ENCODE measurements around the gene BSN.
A peak's percentile ranks its signal among the peaks of the same experiment; 100 is the strongest.
"Not testable (repeated sequence)": the region's sequence is repeated elsewhere in the genome, so short reads cannot be mapped to it uniquely, and the experiment has no call there.

Gene BSN

DNA sequence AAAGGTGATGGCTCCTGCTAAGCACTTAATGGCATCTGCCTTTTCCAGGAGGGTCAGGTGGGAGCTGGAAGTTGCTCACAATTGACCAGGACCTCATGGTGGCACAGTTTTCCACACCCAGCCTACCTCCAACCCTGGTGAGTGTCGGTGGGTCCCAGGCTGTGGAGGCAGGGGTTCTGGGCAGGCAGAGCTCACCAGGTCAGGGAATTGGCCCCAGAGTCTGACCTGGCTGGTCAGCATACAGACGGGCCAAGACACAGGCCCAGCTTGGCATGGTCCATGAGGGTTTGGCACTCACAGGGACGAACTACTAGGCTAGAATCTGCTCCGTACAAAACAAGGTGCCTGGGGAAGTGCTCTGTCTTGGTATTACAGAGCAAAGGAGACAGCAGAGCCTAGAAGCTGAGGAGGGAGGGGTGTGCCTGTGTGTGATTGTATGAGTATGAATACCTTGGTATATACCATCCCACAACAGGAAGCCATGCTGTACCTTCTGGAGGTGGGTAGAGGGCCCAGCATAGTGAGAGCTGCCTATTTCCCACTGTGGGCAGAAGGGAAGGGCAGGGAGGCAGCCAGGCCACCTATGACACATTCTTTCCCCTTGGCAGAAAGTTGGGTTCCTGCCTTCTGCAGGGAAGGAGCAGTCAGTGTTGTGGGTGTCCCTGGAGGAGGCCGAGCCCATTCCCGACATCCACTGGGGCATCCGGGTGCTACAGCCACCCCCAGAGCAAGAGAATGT, 126.4 kb downstream of the BSN start:
- Mint-ChIP-seq H3K4me1 (no peaks in the 10 kb centered on the region), H3K9me3 (no peaks in the 10 kb centered on the region), H3K27me3 (ENCODE audit: low read depth) (peaks cover 4% of the 10 kb centered on the region), H3K4me3 (no peak overlapping the region), H3K36me3 (ENCODE audit: low read depth) (peaks cover 20% of the 10 kb centered on the region), H3K27ac (no peak overlapping the region)
- no peak for TF ChIP-seq CTCF (IDR thresholded peaks at IDR 0.05; ENCODE audit: unreplicated experiment in 3 of 3)

GRCh38 chr3:49681232-49681522, 126.9 kb downstream of the BSN start:
- Mint-ChIP-seq H3K27me3 (ENCODE audit: low read depth) (peaks cover 4% of the 10 kb centered on the region), H3K4me1 (no peaks in the 10 kb centered on the region), H3K36me3 (ENCODE audit: low read depth) (peaks cover 15% of the 10 kb centered on the region), H3K4me3 (no peak overlapping the region), H3K27ac (no peak overlapping the region), H3K9me3 (no peaks in the 10 kb centered on the region)
- TF ChIP-seq CTCF (IDR thresholded peaks at IDR 0.05; ENCODE audit: unreplicated experiment in 3 of 3): no peak

GRCh38 chr3:49681543-49681942, 127.3 kb downstream of the BSN start:
- Mint-ChIP-seq H3K4me1 (no peaks in the 10 kb centered on the region), H3K9me3 (no peaks in the 10 kb centered on the region), H3K36me3 (ENCODE audit: low read depth) (peaks cover 14% of the 10 kb centered on the region), H3K4me3 (no peak overlapping the region), H3K27ac (no peak overlapping the region), H3K27me3 (ENCODE audit: low read depth) (peaks cover 4% of the 10 kb centered on the region)
- TF ChIP-seq CTCF (IDR thresholded peaks at IDR 0.05; ENCODE audit: unreplicated experiment in 3 of 3): no peak

DNA sequence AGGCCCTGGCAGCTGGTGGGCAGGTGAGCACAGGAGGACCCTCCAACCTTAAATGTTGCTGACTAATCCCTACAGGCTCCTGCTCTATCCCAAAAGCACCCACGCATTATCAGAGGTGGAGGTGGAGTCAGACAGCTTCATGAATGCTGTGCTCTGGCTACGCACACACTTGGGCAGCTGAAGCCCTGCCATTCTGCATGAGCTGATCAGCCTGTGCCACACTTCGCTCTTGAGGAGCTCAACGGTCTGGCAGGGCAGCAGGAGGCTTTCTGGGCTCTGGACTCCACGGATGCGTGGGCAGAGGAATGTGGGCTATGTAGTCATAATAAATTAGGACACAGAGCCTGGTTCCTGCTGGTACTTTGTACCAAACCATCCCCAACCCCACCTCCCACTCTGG, 128.9 kb downstream of the BSN start:
- Mint-ChIP-seq H3K4me1 (peaks cover 5% of the 10 kb centered on the region), H3K9me3 (no peaks in the 10 kb centered on the region), H3K36me3 (ENCODE audit: low read depth) (peaks cover 9% of the 10 kb centered on the region), H3K27ac (peak overlapping the region in 1 of 3 experiments; percentile 76), H3K27me3 (ENCODE audit: low read depth) (peaks cover 4% of the 10 kb centered on the region), H3K4me3 (no peak overlapping the region)
- TF ChIP-seq CTCF (IDR thresholded peaks at IDR 0.05; ENCODE audit: unreplicated experiment in 3 of 3): no peak

GRCh38 chr3:49684453-49684852, 130.2 kb downstream of the BSN start:
- peaks cover 11% of the 10 kb centered on the region for H3K4me1 Mint-ChIP-seq
- not testable (repeated sequence) for H3K27ac Mint-ChIP-seq; H3K27me3 Mint-ChIP-seq (ENCODE audit: low read depth); H3K9me3 Mint-ChIP-seq; H3K36me3 Mint-ChIP-seq (ENCODE audit: low read depth)
- peak overlapping the region in 2 of 3 experiments; percentile 29 to 39 for H3K4me3 Mint-ChIP-seq

DNA sequence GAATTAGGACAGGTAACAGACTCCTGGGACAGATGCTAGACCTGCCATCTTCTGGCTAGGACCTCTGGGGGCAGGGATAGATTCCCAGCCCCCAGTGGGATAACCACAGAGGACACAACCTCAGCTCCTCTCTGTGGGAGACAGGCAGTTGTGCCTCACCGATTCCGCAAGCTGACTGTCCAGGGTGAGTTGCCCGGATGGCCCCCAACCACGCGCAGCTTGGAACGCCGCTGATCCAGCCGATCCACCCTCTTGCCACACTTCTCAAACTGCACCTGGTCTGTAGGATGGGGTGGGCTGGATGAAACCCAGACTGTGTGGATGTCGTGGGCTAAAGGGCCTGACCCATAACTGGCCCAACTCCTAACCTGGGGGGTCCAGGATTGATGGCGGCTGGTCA, 130.8 kb downstream of the BSN start:
- H3K27ac Mint-ChIP-seq; H3K36me3 Mint-ChIP-seq (ENCODE audit: low read depth); H3K9me3 Mint-ChIP-seq; H3K27me3 Mint-ChIP-seq (ENCODE audit: low read depth): not testable (repeated sequence)
- Mint-ChIP-seq H3K4me3 (peak overlapping the region; percentile 49 to 62 (median 50)), H3K4me1 (peaks cover 18% of the 10 kb centered on the region)

- peak overlapping the region in 2 of 3 experiments; percentile 38 to 98 for H3K4me3 Mint-ChIP-seq
Observed at GRCh38 chr3:49685846-49686245, 131.6 kb downstream of the BSN start.

GRCh38 chr3:49686346-49686745, 132.1 kb downstream of the BSN start:
- not testable (repeated sequence) for H3K27me3 Mint-ChIP-seq (ENCODE audit: low read depth); H3K27ac Mint-ChIP-seq; H3K36me3 Mint-ChIP-seq (ENCODE audit: low read depth); H3K9me3 Mint-ChIP-seq
- Mint-ChIP-seq H3K4me3 (peak overlapping the region; percentile 86 to 98 (median 97)), H3K4me1 (peaks cover 23% of the 10 kb centered on the region)

More at GRCh38 chr3:49685846-49686245, 131.6 kb downstream of the BSN start:
- H3K27ac Mint-ChIP-seq; H3K36me3 Mint-ChIP-seq (ENCODE audit: low read depth); H3K9me3 Mint-ChIP-seq; H3K27me3 Mint-ChIP-seq (ENCODE audit: low read depth): not testable (repeated sequence)
- peaks cover 23% of the 10 kb centered on the region for H3K4me1 Mint-ChIP-seq

GRCh38 chr3:49686769-49687423, 132.6 kb downstream of the BSN start:
- not testable (repeated sequence) for H3K9me3 Mint-ChIP-seq; H3K36me3 Mint-ChIP-seq (ENCODE audit: low read depth); H3K27me3 Mint-ChIP-seq (ENCODE audit: low read depth)
- H3K27ac Mint-ChIP-seq: peak overlapping the region; percentile 74 to 86 (median 75)
- peaks cover 23% of the 10 kb centered on the region for H3K4me1 Mint-ChIP-seq
- H3K4me3 Mint-ChIP-seq: peak overlapping the region; percentile 86 to 98 (median 97)

DNA sequence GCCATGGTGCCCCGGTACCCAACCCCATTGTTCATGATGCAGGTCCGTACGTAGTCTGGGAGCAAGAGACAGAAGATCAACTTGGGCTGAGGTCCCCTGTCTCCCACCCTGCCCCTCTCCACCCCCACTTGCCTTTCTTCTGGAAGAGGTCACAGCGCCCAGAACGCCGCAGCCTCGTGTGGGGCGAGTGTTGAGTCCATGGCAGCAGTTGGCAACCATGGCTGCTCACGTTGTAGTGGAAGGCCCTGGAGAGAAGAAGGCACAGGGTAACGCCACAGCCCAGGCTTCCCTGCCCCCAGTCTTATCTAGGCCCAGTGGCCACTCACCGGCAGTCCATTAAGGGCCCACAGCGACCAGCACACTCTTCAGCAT, 133.1 kb downstream of the BSN start:
- Mint-ChIP-seq H3K4me1 (peaks cover 23% of the 10 kb centered on the region), H3K4me3 (peak overlapping the region; percentile 86 to 98 (median 97)), H3K27ac (peak overlapping the region; percentile 74 to 86 (median 75))
- H3K27me3 Mint-ChIP-seq (ENCODE audit: low read depth); H3K9me3 Mint-ChIP-seq; H3K36me3 Mint-ChIP-seq (ENCODE audit: low read depth): not testable (repeated sequence)

Measured in nephron (organoid).